ENCODE data around the gene FTCD. TPM values are rescaled to one million over a fixed set of nuclear protein-coding genes. Genes with fewer than 3 reads are reported as not detected.
"Not testable (repeated sequence)": the region's sequence is repeated elsewhere in the genome, so short reads cannot be mapped to it uniquely, and the experiment has no call there.

Gene FTCD
- total and polyA plus RNA-seq, 4 donors = 0.50 to 8.7 (median 1.8) TPM

- intact Hi-C loops (cut with DNase I) = loop anchor here in 1 of 2 donors (2.0 kb wide), 1 partner anchor 139 kb away; no protein-coding TSS in a partner anchor
- 92% methylated on average over 65 to 69 of the region's 69 CpGs for WGBS, 2 donors
- Histone ChIP-seq H3K27ac (ENCODE audit: low read depth in 1 of 2, low read length in 2 of 2) (no peak overlapping the region), H3K4me3 (ENCODE audit: low read length in 2 of 2) (no peak overlapping the region), H3K4me1 (ENCODE audit: control insufficient read depth in 1 of 2, insufficient read depth in 2 of 2, low read length in 2 of 2) (peaks cover 0 to 6% of the 10 kb centered on the region in 2 donors), H3K27me3 (ENCODE audit: control insufficient read depth in 1 of 2, insufficient read depth in 2 of 2, low read length in 1 of 2) (no peaks in the 10 kb centered on the region), H3K36me3 (ENCODE audit: control insufficient read depth in 1 of 2, insufficient read depth in 2 of 2, low read length in 1 of 2) (peaks cover 4 to 30% of the 10 kb centered on the region in 2 donors), H3K9me3 (ENCODE audit: control insufficient read depth, low read length) (no peaks in the 10 kb centered on the region)
- ATAC-seq (ENCODE audit: low FRiP score) = no peak
- DNase-seq = peak; percentile 44 to 73
These were observed 43.3 kb downstream of the FTCD start for GRCh38 chr21:46111857-46112724.

- H3K36me3 ChIP-seq (ENCODE audit: control insufficient read depth in 1 of 2, insufficient read depth in 2 of 2, low read length in 1 of 2) = peaks cover 0 to 22% of the 10 kb centered on the region in 2 donors
- DNase-seq (peak; percentile 40 to 43), ATAC-seq (ENCODE audit: low FRiP score) (no peak)
- peak overlapping the region in 1 of 2 donors; percentile 35 for H3K27ac ChIP-seq (ENCODE audit: low read depth in 1 of 2, low read length in 2 of 2)
- H3K9me3 ChIP-seq (ENCODE audit: control insufficient read depth, low read length) = no peaks in the 10 kb centered on the region
- H3K27me3 ChIP-seq (ENCODE audit: control insufficient read depth in 1 of 2, insufficient read depth in 2 of 2, low read length in 1 of 2) = no peaks in the 10 kb centered on the region
- peaks cover 0 to 6% of the 10 kb centered on the region in 2 donors for H3K4me1 ChIP-seq (ENCODE audit: control insufficient read depth in 1 of 2, insufficient read depth in 2 of 2, low read length in 2 of 2)
- no peak overlapping the region for H3K4me3 ChIP-seq (ENCODE audit: low read length in 2 of 2)
- WGBS, 2 donors = 83 to 89% methylated on average over 12 of the region's 12 CpGs
- intact Hi-C loops (cut with DNase I) = loop anchor here in 1 of 2 donors (2.0 kb wide), 1 partner anchor 138 kb away; no protein-coding TSS in a partner anchor
These were observed 44.2 kb downstream of the FTCD start for GRCh38 chr21:46111193-46111571.

GRCh38 chr21:46110499-46111192 lies 44.7 kb downstream of the FTCD start:
- Histone ChIP-seq H3K9me3 (ENCODE audit: control insufficient read depth, low read length) (no peaks in the 10 kb centered on the region), H3K36me3 (ENCODE audit: control insufficient read depth in 1 of 2, insufficient read depth in 2 of 2, low read length in 1 of 2) (peaks cover 0 to 16% of the 10 kb centered on the region in 2 donors), H3K4me3 (ENCODE audit: low read length in 2 of 2) (no peak overlapping the region), H3K27ac (ENCODE audit: low read depth in 1 of 2, low read length in 2 of 2) (peak overlapping the region in 1 of 2 donors; percentile 35), H3K27me3 (ENCODE audit: control insufficient read depth in 1 of 2, insufficient read depth in 2 of 2, low read length in 1 of 2) (no peaks in the 10 kb centered on the region), H3K4me1 (ENCODE audit: control insufficient read depth in 1 of 2, insufficient read depth in 2 of 2, low read length in 2 of 2) (peaks cover 0 to 6% of the 10 kb centered on the region in 2 donors)
- intact Hi-C loops (cut with DNase I) = loop anchor here in 1 of 2 donors (2.0 kb wide), 1 partner anchor 138 kb away; no protein-coding TSS in a partner anchor
- DNase-seq (peak; percentile 66 to 72), ATAC-seq (ENCODE audit: low FRiP score) (peak; percentile 79)
- WGBS, 2 donors = 19 to 20% methylated on average over 20 of the region's 20 CpGs

GRCh38 chr21:46109313-46110221 lies 45.8 kb downstream of the FTCD start:
- peak; percentile 20 to 64 for DNase-seq
- ATAC-seq (ENCODE audit: low FRiP score) = peak; percentile 33
- intact Hi-C loops (cut with DNase I) = loop anchor here in 1 of 2 donors (2.0 kb wide), 1 partner anchor 137 kb away; no protein-coding TSS in a partner anchor
- Histone ChIP-seq H3K4me3 (ENCODE audit: low read length in 2 of 2) (no peak overlapping the region), H3K27ac (ENCODE audit: low read depth in 1 of 2, low read length in 2 of 2) (peak overlapping the region in 1 of 2 donors; percentile 26), H3K9me3 (ENCODE audit: control insufficient read depth, low read length) (no peaks in the 10 kb centered on the region), H3K27me3 (ENCODE audit: control insufficient read depth in 1 of 2, insufficient read depth in 2 of 2, low read length in 1 of 2) (no peaks in the 10 kb centered on the region), H3K36me3 (ENCODE audit: control insufficient read depth in 1 of 2, insufficient read depth in 2 of 2, low read length in 1 of 2) (peaks cover 0 to 13% of the 10 kb centered on the region in 2 donors), H3K4me1 (ENCODE audit: control insufficient read depth in 1 of 2, insufficient read depth in 2 of 2, low read length in 2 of 2) (peaks cover 0 to 6% of the 10 kb centered on the region in 2 donors)
- 54 to 59% methylated on average over 19 of the region's 19 CpGs for WGBS, 2 donors

- intact Hi-C loops (cut with DNase I) = no loop called here
- H3K27ac ChIP-seq (ENCODE audit: low read depth in 1 of 2, low read length in 2 of 2) = peak overlapping the region in 1 of 2 donors; percentile 4
- H3K27me3 ChIP-seq (ENCODE audit: control insufficient read depth in 1 of 2, insufficient read depth in 2 of 2, low read length in 1 of 2) = no peaks in the 10 kb centered on the region
- H3K4me1 ChIP-seq (ENCODE audit: control insufficient read depth in 1 of 2, insufficient read depth in 2 of 2, low read length in 2 of 2) = peaks cover 0 to 6% of the 10 kb centered on the region in 2 donors
- no peak overlapping the region for H3K4me3 ChIP-seq (ENCODE audit: low read length in 2 of 2)
- ATAC-seq (ENCODE audit: low FRiP score) (no peak), DNase-seq (peak in 1 of 2 donors; percentile 39)
- no peaks in the 10 kb centered on the region for H3K9me3 ChIP-seq (ENCODE audit: control insufficient read depth, low read length)
- peaks cover 0 to 13% of the 10 kb centered on the region in 2 donors for H3K36me3 ChIP-seq (ENCODE audit: control insufficient read depth in 1 of 2, insufficient read depth in 2 of 2, low read length in 1 of 2)
- WGBS, 2 donors = 68 to 72% methylated on average over 9 of the region's 9 CpGs
These were observed 46.5 kb downstream of the FTCD start for GRCh38 chr21:46108827-46109312.

GRCh38 chr21:46107376-46107775 lies 48.0 kb downstream of the FTCD start:
- intact Hi-C loops (cut with DNase I) = not testable (repeated sequence)

GRCh38 chr21:46104104-46104503 lies 51.3 kb downstream of the FTCD start:
- intact Hi-C loops (cut with DNase I) = no loop called here
- DNase-seq = no peak
- H3K9me3 ChIP-seq (ENCODE audit: control insufficient read depth, low read length) = no peaks in the 10 kb centered on the region
- no peak overlapping the region for H3K27ac ChIP-seq (ENCODE audit: low read depth in 1 of 2, low read length in 2 of 2)
- ATAC-seq (ENCODE audit: low FRiP score) = no peak
- no peak overlapping the region for H3K4me3 ChIP-seq (ENCODE audit: low read length in 2 of 2)
- H3K4me1 ChIP-seq (ENCODE audit: control insufficient read depth in 1 of 2, insufficient read depth in 2 of 2, low read length in 2 of 2) = peaks cover 0 to 2% of the 10 kb centered on the region in 2 donors
- no peaks in the 10 kb centered on the region for H3K27me3 ChIP-seq (ENCODE audit: control insufficient read depth in 1 of 2, insufficient read depth in 2 of 2, low read length in 1 of 2)
- no peaks in the 10 kb centered on the region for H3K36me3 ChIP-seq (ENCODE audit: control insufficient read depth in 1 of 2, insufficient read depth in 2 of 2, low read length in 1 of 2)

More at GRCh38 chr21:46107376-46107775, 48.0 kb downstream of the FTCD start:
- WGBS, 2 donors = 70 to 84% methylated on average over 2 of the region's 2 CpGs
- not testable (repeated sequence) for ATAC-seq (ENCODE audit: low FRiP score); H3K27ac ChIP-seq (ENCODE audit: low read depth in 1 of 2, low read length in 2 of 2); H3K4me3 ChIP-seq (ENCODE audit: low read length in 2 of 2); H3K9me3 ChIP-seq (ENCODE audit: control insufficient read depth, low read length); H3K4me1 ChIP-seq (ENCODE audit: control insufficient read depth in 1 of 2, insufficient read depth in 2 of 2, low read length in 2 of 2); H3K36me3 ChIP-seq (ENCODE audit: control insufficient read depth in 1 of 2, insufficient read depth in 2 of 2, low read length in 1 of 2); H3K27me3 ChIP-seq (ENCODE audit: control insufficient read depth in 1 of 2, insufficient read depth in 2 of 2, low read length in 1 of 2); DNase-seq

- peak overlapping the region in 1 of 2 donors; percentile 3 for H3K27ac ChIP-seq (ENCODE audit: low read depth in 1 of 2, low read length in 2 of 2)
- no peak overlapping the region for H3K4me3 ChIP-seq (ENCODE audit: low read length in 2 of 2)
- intact Hi-C loops (cut with DNase I) = no loop called here
- no peaks in the 10 kb centered on the region for H3K27me3 ChIP-seq (ENCODE audit: control insufficient read depth in 1 of 2, insufficient read depth in 2 of 2, low read length in 1 of 2)
- H3K4me1 ChIP-seq (ENCODE audit: control insufficient read depth in 1 of 2, insufficient read depth in 2 of 2, low read length in 2 of 2) = no peaks in the 10 kb centered on the region
- ATAC-seq (ENCODE audit: low FRiP score) (no peak), DNase-seq (no peak)
- no peaks in the 10 kb centered on the region for H3K9me3 ChIP-seq (ENCODE audit: control insufficient read depth, low read length)
- no peaks in the 10 kb centered on the region for H3K36me3 ChIP-seq (ENCODE audit: control insufficient read depth in 1 of 2, insufficient read depth in 2 of 2, low read length in 1 of 2)
- WGBS, 2 donors = 80% methylated on average over 4 of the region's 4 CpGs
These were observed 54.5 kb downstream of the FTCD start for GRCh38 chr21:46100906-46101305.

Data from aorta (tissue), 5 donors.